HepG2 (cell line): ENCODE measurements around the gene TRIM54. TPM values are rescaled to one million over a fixed set of nuclear protein-coding genes. Genes with fewer than 3 reads are reported as not detected.

Source experiments
- FIP1L1 ChIP-seq: fragments of 200-400 bp; formaldehyde crosslinking; IDR thresholded peaks from 2 replicates; pipeline ENCODE4 v1.6.1; 2018; ENCODE audit warnings: low read depth, mild to moderate bottlenecking, low read length, moderate library complexity, borderline replicate concordance; ENCODE audit not compliant: insufficient read depth
- HDAC2 ChIP-seq: sonication (generic); formaldehyde crosslinking; IDR thresholded peaks from 2 replicates; pipeline ENCODE4 v1.4.0; 2020; ENCODE audit warnings: missing genetic modification reagents
- HNRNPLL ChIP-seq: fragments of 200-400 bp; formaldehyde crosslinking; IDR thresholded peaks from 2 replicates; pipeline ENCODE4 v1.6.1; 2017; ENCODE audit warnings: mild to moderate bottlenecking, low read depth, low read length; ENCODE audit not compliant: poor library complexity, severe bottlenecking
- MIER3 ChIP-seq: IDR thresholded peaks from 2 replicates; pipeline ENCODE4 v1.6.1; 2016; ENCODE audit warnings: missing compliant biosample characterization, borderline replicate concordance
- POLR2AphosphoS2 ChIP-seq: IDR thresholded peaks from 2 replicates; pipeline ENCODE4 v1.6.1; 2011; ENCODE audit warnings: low read depth, low read length, improper control_type of control experiment
- ZNF101 ChIP-seq: sonication (generic); formaldehyde crosslinking; IDR thresholded peaks from 2 replicates; pipeline ENCODE4 v1.4.0; 2020; ENCODE audit warnings: mild to moderate bottlenecking, low read depth, missing genetic modification reagents, borderline replicate concordance
- ZNF121 ChIP-seq: sonication (generic); formaldehyde crosslinking; IDR thresholded peaks from 2 replicates; pipeline ENCODE4 v1.5.0; 2020; ENCODE audit warnings: mild to moderate bottlenecking, missing genetic modification reagents
- ZNF230 ChIP-seq: sonication (generic); formaldehyde crosslinking; IDR thresholded peaks from 2 replicates; pipeline ENCODE4 v1.4.0; 2020; ENCODE audit warnings: mild to moderate bottlenecking, missing genetic modification reagents
- ZNF329 ChIP-seq: sonication (generic); formaldehyde crosslinking; IDR thresholded peaks from 2 replicates; pipeline ENCODE4 v1.9.0; 2021; ENCODE audit warnings: low read depth, mild to moderate bottlenecking, missing genetic modification reagents
- ZNF678 ChIP-seq: sonication (generic); formaldehyde crosslinking; IDR thresholded peaks from 2 replicates; pipeline ENCODE4 v1.4.0; 2020; ENCODE audit warnings: mild to moderate bottlenecking, missing genetic modification reagents
- ZNF720 ChIP-seq: sonication (generic); formaldehyde crosslinking; IDR thresholded peaks from 2 replicates; pipeline ENCODE4 v1.4.0; 2020; ENCODE audit warnings: missing genetic modification reagents
- ZZZ3 ChIP-seq: sonication (generic); formaldehyde crosslinking; IDR thresholded peaks from 2 replicates; pipeline ENCODE4 v1.4.0; 2020; ENCODE audit warnings: missing genetic modification reagents, mild to moderate bottlenecking, borderline replicate concordance
- polyA plus RNA-seq, 8 experiments: library from polyadenylated mRNA; depleted of rRNA in 3 of 8; stranded (reverse) in 7 of 8; unstranded in 1 of 8; fragments of >200 nt; fragmentation: Illumina TruSeq in 4 of 8; extraction: Trizol in 4 of 8; gene quantifications; 2 replicates each; pipeline versions ENCODE4 v1.2.1 to v1.2.3, GENCODE V29; 2011 to 2016; ENCODE audit warnings: low read depth in 4 of 8, missing spikeins in 1 of 8, mixed read lengths in 1 of 8; ENCODE audit not compliant: insufficient read depth in 1 of 8
- total RNA-seq, 5 experiments: library from RNA; depleted of rRNA; stranded (reverse); fragments of >200 nt; fragmentation: Illumina TruSeq; extraction: Trizol; gene quantifications; 2 replicates each; pipeline ENCODE4 v1.2.3, GENCODE V29; 2016; ENCODE audit warnings: low read depth in 1 of 5
- TF ChIP-seq, protein P1 (sequence below): sonication (generic); formaldehyde crosslinking; IDR thresholded peaks from 2 replicates; pipeline ENCODE4 v1.4.0; 2020; ENCODE audit warnings: missing genetic modification reagents
- TF ChIP-seq, protein P2 (sequence below): sonication (generic); formaldehyde crosslinking; IDR thresholded peaks from 2 replicates; pipeline ENCODE4 v1.4.0; 2020; ENCODE audit warnings: mild to moderate bottlenecking, missing genetic modification reagents
- TF ChIP-seq, protein P3 (sequence below): IDR thresholded peaks from 2 replicates; pipeline ENCODE4 v1.6.1; 2016; ENCODE audit warnings: missing biosample characterization, missing genetic modification reagents, low read depth
- TF ChIP-seq, protein P4 (sequence below): sonication (generic); formaldehyde crosslinking; IDR thresholded peaks from 2 replicates; pipeline ENCODE4 v1.8.0; 2022; ENCODE audit warnings: missing genetic modification reagents, mild to moderate bottlenecking, moderate library complexity, borderline replicate concordance

Gene TRIM54
- total and polyA plus RNA-seq, 2 of the 13 experiments (the other 11 are each of a cell fraction or from before 2014, with no cell fraction given): 0.07 to 0.13 TPM

DNA sequence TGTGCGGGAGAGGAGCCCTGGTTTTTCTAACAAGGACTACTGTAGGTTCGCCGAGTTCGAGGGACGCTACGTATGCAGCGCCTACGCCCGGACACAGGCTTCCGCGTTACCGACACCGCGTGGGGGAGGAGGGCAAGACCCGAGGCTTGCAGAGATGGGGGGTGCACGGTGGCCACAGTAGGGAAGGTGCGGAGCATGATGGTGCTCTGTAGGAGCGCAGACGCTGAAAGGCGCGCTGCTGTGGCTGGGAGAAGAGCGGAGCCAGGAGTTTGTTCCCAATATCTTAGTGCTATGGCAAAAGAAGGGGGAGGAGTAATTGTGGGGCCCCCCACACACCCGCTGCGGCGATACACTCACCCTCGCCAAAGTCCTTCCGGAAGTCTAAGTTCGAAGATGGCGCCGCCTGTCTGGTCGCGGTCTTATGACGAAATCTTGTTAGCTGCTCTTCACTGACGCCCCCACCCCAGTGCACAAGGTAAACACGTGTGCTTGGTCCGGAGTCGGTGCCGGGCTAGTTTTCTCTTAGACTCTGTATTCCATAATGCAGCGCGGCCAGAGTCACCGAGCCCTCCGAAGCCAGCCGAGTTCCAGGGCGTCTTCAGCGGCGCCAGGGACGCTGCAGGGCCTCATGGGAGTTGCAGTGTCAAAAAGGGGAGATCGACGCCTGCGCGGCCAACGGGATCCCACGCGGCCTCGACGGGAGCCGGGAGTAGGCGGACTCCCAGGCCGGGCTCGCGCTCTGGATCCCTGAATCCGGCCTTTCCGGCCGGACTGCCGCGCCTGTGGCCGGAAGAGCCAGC lies 74.4 kb downstream of the TRIM54 start, which contains the start of gene GTF3C2 (continued):
- TF ChIP-seq, protein P1, sequence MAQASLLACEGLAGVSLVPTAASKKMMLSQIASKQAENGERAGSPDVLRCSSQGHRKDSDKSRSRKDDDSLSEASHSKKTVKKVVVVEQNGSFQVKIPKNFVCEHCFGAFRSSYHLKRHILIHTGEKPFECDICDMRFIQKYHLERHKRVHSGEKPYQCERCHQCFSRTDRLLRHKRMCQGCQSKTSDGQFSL (CRISPR knock-in tag): peak; percentile 100
- TF ChIP-seq, protein P2, sequence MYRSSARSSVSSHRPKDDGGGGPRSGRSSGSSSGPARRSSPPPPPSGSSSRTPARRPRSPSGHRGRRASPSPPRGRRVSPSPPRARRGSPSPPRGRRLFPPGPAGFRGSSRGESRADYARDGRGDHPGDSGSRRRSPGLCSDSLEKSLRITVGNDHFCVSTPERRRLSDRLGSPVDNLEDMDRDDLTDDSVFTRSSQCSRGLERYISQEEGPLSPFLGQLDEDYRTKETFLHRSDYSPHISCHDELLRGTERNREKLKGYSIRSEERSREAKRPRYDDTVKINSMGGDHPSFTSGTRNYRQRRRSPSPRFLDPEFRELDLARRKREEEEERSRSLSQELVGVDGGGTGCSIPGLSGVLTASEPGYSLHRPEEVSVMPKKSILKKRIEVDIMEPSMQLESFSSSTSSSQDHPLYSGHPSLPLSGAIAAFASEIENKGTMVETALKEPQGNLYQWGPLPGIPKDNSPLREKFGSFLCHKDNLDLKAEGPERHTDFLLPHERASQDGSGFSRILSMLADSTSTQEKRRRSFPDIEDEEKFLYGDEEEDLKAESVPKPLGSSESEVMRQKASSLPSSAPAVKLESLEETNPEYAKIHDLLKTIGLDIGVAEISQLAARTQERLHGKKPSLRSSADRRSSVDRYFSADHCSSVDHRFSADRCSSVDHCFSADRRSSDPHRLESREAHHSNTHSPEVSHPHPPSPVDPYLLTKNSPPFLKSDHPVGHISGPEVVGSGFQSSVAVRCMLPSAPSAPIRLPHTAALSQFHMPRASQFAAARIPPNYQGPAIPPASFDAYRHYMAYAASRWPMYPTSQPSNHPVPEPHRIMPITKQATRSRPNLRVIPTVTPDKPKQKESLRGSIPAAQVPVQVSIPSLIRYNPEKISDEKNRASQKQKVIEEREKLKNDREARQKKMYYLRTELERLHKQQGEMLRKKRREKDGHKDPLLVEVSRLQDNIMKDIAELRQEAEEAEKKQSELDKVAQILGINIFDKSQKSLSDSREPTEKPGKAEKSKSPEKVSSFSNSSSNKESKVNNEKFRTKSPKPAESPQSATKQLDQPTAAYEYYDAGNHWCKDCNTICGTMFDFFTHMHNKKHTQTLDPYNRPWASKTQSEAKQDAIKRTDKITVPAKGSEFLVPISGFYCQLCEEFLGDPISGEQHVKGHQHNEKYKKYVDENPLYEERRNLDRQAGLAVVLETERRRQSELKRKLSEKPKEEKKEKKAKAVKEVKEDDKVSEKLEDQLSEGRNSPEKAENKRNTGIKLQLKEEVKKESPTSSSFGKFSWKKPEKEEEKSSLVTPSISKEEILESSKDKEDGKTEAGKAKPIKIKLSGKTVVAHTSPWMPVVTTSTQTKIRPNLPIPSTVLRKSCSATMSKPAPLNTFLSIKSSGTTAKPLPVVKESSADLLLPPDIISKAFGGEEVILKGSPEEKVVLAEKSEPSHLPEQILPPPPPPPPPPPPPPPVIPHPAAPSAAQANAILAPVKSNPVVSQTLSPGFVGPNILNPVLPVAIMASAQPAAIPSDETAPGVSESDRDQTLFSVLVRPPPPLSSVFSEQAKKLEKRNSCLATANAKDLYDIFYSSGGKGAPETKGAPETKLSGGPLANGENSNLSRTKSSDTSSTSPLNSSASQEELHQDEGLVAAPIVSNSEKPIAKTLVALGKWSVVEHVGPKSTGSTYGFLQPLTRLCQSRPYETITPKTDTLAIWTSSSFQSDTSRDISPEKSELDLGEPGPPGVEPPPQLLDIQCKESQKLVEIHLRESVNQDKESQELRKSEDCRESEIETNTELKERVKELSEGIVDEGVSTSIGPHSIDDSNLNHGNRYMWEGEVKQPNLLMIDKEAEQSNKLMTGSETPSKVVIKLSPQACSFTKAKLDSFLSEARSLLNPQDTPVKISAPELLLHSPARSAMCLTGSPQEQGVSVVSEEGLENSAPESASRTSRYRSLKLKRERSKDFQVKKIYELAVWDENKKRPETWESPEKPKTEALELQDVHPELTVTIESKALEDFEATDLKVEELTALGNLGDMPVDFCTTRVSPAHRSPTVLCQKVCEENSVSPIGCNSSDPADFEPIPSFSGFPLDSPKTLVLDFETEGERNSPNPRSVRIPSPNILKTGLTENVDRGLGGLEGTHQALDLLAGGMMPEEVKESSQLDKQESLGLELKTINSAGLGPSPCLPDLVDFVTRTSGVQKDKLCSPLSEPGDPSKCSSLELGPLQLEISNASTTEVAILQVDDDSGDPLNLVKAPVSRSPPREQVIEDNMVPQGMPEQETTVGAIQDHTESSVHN (CRISPR knock-in tag): peak; percentile 7; the same call in 1 of the 2 replicates
- TF ChIP-seq ZNF678 (CRISPR knock-in tag) (peak; percentile 75), ZNF101 (CRISPR knock-in tag) (no peak), HNRNPLL (peak; percentile 100), HDAC2 (peak; percentile 40; the same call in 1 of the 2 replicates), FIP1L1 (peak; percentile 12), ZNF329 (CRISPR knock-in tag) (peak; percentile 41; the same call in 1 of the 2 replicates), ZNF121 (CRISPR knock-in tag) (no peak), ZZZ3 (CRISPR knock-in tag) (peak; percentile 78; the same call in 1 of the 2 replicates), POLR2AphosphoS2 (no peak), ZNF720 (0 out of 2 replicates have a peak, but pooled peaks have one; percentile 42), MIER3 (peak; percentile 21; the same call in 1 of the 2 replicates), ZNF230 (CRISPR knock-in tag) (peak; percentile 77; the same call in 1 of the 2 replicates)
- TF ChIP-seq, protein P3, sequence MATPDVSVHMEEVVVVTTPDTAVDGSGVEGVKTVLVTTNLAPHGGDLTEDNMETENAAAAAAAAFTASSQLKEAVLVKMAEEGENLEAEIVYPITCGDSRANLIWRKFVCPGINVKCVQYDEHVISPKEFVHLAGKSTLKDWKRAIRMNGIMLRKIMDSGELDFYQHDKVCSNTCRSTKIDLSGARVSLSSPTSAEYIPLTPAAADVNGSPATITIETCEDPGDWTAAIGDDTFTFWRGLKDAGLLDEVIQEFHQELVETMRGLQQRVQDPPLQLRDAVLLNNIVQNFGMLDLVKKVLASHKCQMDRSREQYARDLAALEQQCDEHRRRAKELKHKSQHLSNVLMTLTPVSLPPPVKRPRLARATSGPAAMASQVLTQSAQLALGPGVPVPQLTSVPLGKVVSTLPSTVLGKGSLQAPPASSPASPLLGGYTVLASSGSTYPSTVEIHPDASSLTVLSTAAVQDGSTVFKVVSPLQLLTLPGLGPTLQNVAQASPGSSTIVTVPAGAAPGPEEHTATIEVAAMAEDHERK (CRISPR knock-in tag): peak; percentile 54; the same call in 1 of the 2 replicates
- TF ChIP-seq, protein P4, sequence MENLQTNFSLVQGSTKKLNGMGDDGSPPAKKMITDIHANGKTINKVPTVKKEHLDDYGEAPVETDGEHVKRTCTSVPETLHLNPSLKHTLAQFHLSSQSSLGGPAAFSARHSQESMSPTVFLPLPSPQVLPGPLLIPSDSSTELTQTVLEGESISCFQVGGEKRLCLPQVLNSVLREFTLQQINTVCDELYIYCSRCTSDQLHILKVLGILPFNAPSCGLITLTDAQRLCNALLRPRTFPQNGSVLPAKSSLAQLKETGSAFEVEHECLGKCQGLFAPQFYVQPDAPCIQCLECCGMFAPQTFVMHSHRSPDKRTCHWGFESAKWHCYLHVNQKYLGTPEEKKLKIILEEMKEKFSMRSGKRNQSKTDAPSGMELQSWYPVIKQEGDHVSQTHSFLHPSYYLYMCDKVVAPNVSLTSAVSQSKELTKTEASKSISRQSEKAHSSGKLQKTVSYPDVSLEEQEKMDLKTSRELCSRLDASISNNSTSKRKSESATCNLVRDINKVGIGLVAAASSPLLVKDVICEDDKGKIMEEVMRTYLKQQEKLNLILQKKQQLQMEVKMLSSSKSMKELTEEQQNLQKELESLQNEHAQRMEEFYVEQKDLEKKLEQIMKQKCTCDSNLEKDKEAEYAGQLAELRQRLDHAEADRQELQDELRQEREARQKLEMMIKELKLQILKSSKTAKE (CRISPR knock-in tag): peak; percentile 51
